Rectal smooth muscle tissue (tissue), 1 donor: Measurements from ENCODE around the gene DHX57.

Experiments
- H3K27ac ChIP-seq: one replicate; pipeline ENCODE4 v1.7.0; 2013; ENCODE audit warnings: low read depth, low read length, inconsistent platforms
- H3K27me3 ChIP-seq: one replicate; pipeline ENCODE4 v1.7.0; 2013; ENCODE audit warnings: low read length; ENCODE audit not compliant: control insufficient read depth, insufficient read depth
- H3K36me3 ChIP-seq: one replicate; pipeline ENCODE4 v1.7.0; 2013; ENCODE audit warnings: low read length; ENCODE audit not compliant: control insufficient read depth, insufficient read depth
- H3K4me1 ChIP-seq: one replicate; pipeline ENCODE4 v1.7.0; 2013; ENCODE audit warnings: low read length; ENCODE audit not compliant: control insufficient read depth, insufficient read depth
- H3K4me3 ChIP-seq: one replicate; pipeline ENCODE4 v1.7.0; 2013; ENCODE audit warnings: low read length
- H3K9ac ChIP-seq: one replicate; pipeline ENCODE4 v1.7.0; 2013; ENCODE audit warnings: low read length

Gene DHX57

DNA sequence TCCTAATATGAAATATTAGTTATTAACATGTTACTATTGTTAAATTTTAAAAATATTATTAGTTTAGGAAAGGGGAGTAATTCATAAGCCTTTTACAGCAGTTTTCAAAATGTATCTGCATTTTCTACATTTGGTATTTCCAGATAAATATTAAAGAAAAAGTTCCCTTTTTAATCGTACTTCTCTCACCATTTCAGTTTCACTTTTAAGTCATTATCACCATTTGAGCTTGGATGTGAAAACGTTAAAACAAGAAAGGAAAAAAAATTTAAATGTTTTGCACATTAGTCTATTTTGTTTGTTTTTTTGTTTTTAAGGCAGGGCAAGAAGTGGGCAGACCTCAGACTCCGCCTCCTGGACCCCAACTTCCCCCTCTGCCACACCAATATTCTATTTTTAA, 121.2 kb downstream of the DHX57 start:
- no peaks in the 10 kb centered on the region for H3K27me3 ChIP-seq
- no peak overlapping the region for H3K27ac ChIP-seq
- no peaks in the 10 kb centered on the region for H3K36me3 ChIP-seq
- no peak overlapping the region for H3K9ac ChIP-seq
- H3K4me3 ChIP-seq, result no peak overlapping the region
- H3K4me1 ChIP-seq, result peaks cover 7% of the 10 kb centered on the region

DNA sequence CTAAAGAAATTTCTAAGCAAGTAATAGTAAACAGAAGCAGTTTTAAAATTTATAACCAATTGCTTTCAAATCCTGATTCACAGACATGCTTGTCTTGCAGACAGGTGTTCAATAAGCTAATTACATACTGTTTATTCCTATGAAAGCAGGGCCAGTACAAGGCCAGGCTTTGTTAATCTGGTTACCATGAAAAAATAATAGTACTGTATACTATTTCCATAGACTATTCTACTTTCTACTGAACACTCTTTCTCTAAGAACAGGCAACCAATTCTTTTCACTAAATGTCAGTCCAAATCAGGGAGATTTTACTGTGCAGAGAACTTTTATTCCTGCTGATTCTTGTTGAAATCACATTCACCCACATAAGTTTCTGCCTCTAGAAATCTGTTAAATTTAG, 121.7 kb downstream of the DHX57 start:
- Histone ChIP-seq H3K27me3 (no peaks in the 10 kb centered on the region), H3K36me3 (peaks cover under 1% of the 10 kb centered on the region), H3K27ac (no peak overlapping the region), H3K9ac (no peak overlapping the region), H3K4me3 (no peak overlapping the region), H3K4me1 (peaks cover 10% of the 10 kb centered on the region)

DNA sequence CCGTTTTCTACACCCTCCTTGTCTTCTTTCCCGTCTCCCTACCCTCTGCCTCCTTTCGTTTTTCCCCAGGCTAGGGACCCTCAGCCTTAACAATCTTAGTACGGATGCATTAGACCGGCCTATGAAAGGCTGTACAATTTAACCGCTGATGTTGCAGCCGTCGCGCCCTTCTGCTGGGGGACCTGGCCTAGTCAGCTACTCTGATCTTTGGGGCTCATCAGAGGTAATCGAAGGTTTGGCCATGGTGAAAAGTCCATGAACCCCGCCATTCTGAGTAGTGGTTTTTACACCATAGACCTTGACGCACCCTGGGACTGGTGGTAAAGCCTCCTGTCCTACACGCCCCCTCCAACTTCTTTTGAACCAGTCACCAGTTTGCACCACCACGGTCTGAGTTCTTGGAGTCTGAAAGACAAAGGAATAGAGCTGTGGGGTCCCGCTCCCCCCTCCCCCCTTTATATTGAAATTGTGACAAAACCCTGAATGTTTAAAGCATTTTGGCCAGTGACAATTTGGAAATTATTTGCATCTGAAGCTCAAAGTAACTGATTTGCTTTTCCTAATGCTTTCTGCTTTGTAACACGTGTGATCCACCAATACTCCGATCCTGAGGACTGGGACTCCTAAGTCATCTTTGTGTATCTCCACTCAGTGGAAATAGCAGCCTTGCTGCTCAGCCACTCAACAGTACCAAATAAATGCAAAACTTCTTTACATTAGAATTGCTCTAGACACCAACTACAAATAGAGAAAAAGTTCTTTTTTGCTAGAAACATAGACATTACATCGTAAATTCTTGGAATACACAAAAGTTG, 123.9 kb downstream of the DHX57 start:
- peak overlapping the region; percentile 89 for H3K4me3 ChIP-seq
- H3K4me1 ChIP-seq, result peaks cover 24% of the 10 kb centered on the region
- no peaks in the 10 kb centered on the region for H3K27me3 ChIP-seq
- H3K36me3 ChIP-seq, result peaks cover 19% of the 10 kb centered on the region
- H3K27ac ChIP-seq, result peak overlapping the region; percentile 99
- peak overlapping the region; percentile 69 for H3K9ac ChIP-seq

DNA sequence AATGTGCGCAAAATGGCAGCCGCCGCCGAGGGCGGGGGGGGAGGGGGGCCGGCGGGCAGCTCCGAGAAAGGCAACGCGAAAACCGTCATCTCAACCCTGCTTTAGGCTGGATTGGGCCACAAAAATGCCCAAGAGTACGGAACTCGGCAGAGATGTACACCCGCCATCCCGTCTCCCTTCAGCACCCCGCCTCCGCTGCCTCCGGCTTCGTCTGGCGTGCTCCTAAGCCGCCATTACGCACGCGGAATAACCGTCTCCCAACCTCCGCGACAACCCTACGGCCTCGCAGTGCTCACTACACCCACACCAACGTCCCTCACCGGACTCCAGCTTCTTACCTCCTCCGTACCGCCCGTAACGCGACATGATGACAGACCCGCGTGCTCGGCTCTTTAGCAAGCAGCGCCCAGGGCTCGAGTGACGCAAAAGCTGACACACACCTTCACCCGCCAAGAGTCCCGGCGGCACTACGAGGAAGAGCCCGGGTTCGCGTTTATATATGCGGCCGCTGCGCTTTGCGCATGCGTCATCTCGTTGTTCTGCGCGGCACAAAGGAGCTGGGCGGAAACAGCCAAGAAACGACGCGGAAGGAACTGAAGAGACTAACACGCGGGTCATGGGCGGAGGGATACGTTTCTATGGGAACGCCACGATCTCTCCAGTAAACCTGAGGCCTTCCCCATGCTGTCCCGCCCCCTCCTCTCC, 124.7 kb downstream of the DHX57 start, which contains the start of gene SRSF7:
Gene SRSF7, minus strand, starts transcription at position 471 of the 705 bp plus-strand sequence. Its CDS starts 105 bp downstream, at position 366.
- Histone ChIP-seq H3K36me3 (peaks cover 27% of the 10 kb centered on the region), H3K4me3 (peak within 1 kb of the TSS; percentile 100), H3K27me3 (no peaks in the 10 kb centered on the region), H3K27ac (peak within 1 kb of the TSS; percentile 99), H3K4me1 (peaks cover 26% of the 10 kb centered on the region), H3K9ac (peak within 1 kb of the TSS; percentile 100)

DNA sequence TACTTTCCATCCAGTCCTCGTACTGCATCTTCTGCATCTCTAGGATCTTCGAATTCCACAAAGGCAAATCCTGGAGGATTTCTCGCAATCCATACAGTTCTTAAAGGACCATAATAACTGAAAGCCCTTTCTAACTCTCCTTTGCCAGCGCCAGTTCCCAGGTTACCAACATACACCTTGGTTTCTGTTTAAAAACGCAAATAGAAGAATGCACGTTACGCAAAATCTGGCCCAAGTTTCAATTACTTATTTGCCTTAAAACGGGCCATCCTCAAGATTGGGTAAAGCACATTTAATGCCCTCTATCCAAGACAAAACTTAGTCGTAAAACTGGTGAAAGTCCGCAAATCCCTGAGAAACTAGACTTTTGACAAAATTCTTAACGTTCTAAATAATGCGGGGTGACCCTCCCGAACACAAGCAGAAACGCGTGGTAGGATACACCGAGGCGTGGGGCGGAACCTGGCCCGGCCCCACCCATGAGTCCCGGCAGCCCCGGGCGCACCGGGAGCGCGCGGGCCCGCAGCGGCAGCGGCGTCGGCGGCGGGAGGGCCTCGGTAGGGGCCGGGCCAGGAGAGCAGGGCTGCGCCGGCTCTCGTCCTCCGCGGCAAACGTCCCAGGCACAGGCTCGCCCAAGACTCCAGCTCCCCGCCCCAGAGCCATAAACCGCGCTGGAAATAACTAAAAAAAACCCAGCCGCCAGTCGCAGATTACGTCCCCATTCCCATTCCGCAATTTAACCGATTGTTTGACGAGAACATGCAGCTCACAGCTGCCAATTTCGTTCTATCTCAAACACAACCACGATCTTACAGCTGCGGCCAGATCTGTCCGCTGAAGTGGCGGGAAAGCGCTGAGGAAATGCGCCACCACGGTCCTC, 125.5 kb downstream of the DHX57 start:
- Histone ChIP-seq H3K4me1 (peaks cover 26% of the 10 kb centered on the region), H3K27me3 (no peaks in the 10 kb centered on the region), H3K27ac (peak overlapping the region; percentile 99), H3K36me3 (peaks cover 29% of the 10 kb centered on the region), H3K4me3 (peak overlapping the region; percentile 100), H3K9ac (peak overlapping the region; percentile 100)

DNA sequence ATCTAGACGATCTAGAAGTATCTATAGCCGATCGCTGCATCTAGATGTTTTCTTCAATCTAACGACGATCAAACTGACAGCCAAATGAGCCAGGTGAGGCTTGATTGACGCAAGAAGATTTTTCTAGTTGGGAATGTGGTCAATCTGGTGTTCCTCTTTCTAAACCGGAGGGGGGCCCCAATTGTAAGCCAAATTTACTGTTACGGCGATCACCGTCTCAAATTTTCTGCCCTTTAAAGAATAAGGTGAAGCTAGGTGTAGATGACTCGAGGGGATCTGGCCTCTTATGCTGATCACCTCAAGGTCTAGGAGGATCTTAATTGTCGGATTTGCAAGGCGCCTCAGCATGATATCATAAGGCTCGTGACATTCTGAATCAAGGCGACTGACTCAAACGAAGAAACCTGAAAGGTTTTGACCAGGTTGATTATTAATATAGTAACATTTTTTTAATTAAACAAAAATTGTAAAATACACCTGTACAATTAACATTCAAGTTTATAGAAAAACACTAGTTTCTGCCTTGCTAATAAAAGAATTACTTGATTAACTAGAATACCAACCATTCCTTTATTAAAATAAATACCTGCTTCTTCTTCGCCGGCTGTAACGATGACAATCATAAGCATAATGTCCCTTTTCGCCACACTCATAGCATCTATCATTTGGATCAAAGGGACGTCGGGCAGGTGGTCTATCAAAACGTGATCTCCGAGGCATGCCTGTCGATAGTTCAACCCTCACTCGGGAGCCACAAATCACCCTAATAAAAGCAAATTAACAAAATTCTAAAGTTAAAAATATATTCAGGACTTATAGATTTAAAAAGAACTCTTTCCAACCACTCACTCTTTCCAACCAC, 126.6 kb downstream of the DHX57 start:
- peak overlapping the region; percentile 99 for H3K27ac ChIP-seq
- H3K36me3 ChIP-seq, result peaks cover 33% of the 10 kb centered on the region
- H3K4me1 ChIP-seq, result peaks cover 31% of the 10 kb centered on the region

DNA sequence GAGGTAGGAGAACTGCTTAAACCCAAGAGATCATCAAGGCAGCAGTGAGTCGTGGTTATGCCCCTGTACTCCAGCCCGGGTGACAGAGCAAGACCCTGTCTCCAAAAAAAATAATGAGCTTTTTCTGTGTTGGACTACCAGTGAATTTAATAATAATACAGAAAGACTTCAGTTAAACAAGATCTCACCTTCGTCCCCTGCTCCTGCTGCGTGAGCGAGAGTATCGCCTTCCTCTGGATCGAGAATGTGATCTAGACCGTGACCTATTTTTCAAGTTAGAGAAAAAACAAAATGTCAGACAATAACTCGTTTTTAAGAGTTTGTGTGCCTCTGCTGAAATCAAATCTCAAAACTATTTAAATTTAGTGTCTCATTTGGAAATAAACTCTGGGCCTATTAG, 127.3 kb downstream of the DHX57 start:
- Histone ChIP-seq H3K4me1 (peaks cover 35% of the 10 kb centered on the region), H3K36me3 (peaks cover 36% of the 10 kb centered on the region), H3K4me3 (no peak overlapping the region), H3K27ac (no peak overlapping the region), H3K27me3 (no peaks in the 10 kb centered on the region), H3K9ac (no peak overlapping the region)

More for the DNA sequence above, 126.6 kb downstream of the DHX57 start:
- no peaks in the 10 kb centered on the region for H3K27me3 ChIP-seq
- H3K9ac ChIP-seq, result no peak overlapping the region
- peak overlapping the region; percentile 100 for H3K4me3 ChIP-seq

DNA sequence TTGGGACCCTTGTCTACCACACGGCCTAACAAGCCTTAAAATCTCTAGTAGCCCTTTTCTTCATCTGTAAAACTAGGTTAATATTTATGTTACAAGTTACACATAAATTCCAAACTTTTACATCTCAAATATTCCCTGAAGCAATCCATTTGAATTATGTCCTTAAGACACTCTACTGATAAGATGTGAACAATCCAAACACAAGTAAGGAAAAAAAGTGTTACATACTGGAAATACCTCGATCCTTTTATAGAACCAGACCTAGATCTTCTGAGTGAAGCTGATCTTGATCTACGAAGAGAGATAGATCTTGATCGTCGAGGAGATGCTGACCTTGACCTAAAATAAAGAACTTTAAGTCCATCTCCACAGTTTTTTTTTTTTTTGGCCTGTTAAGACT, 127.9 kb downstream of the DHX57 start:
- peaks cover 35% of the 10 kb centered on the region for H3K4me1 ChIP-seq
- H3K9ac ChIP-seq, result no peak overlapping the region
- peak overlapping the region; percentile 3 for H3K27ac ChIP-seq
- peaks cover 37% of the 10 kb centered on the region for H3K36me3 ChIP-seq
- no peak overlapping the region for H3K4me3 ChIP-seq
- H3K27me3 ChIP-seq, result no peaks in the 10 kb centered on the region
